ENCODE results near the gene ATL2. TPM values are rescaled to one million over a fixed set of nuclear protein-coding genes. Genes with fewer than 3 reads are reported as not detected.

ATL2 gene
- total RNA-seq, 1 experiment from 2014 or later = 85.5 TPM

DNA sequence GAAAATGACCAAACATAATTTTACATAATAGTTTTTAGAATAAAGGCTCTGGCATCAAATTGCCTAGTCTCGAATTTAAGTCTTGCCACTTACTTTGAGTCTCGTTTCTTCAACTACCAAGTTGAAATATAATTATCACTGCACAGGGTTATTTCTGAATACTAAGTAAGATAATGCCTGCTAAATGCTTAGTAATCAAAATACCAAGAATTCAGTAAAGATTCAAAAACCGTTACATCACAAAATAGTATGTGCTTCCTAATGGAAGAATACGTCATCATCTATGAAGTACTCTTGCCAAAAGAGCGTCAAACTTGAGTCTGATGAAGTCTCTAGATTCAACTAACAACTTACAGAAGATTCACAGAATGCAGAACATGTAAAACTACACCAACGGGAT lies 40.5 kb downstream of the ATL2 start:
- POLR2A ChIA-PET (ENCODE audit: low non-redundant PET) = no interaction called here
- peaks cover 18% of the 10 kb centered on the region for H3K36me3 ChIP-seq (ENCODE audit: insufficient read depth, low read length, poor library complexity, severe bottlenecking)
- BruUV-seq (replicated peaks) = no TSS peak
- intact Hi-C loops (cut with micrococcal nuclease; ENCODE audit: unreplicated experiment) = no loop called here
- H3K4me3 ChIP-seq (ENCODE audit: low read depth, low read length, poor library complexity, severe bottlenecking) = no peak overlapping the region
- H3K27ac ChIP-seq (ENCODE audit: low read depth, low read length, poor library complexity, severe bottlenecking) = no peak overlapping the region
- H3K4me1 ChIP-seq (ENCODE audit: insufficient read depth, low read length, poor library complexity, severe bottlenecking) = no peaks in the 10 kb centered on the region
- no peaks in the 10 kb centered on the region for H3K9me3 ChIP-seq (ENCODE audit: low read depth, low read length, poor library complexity, severe bottlenecking)
- CTCF ChIA-PET = no interaction called here
- TF ChIP-seq EZH2 (IDR thresholded peaks at IDR 0.05; ENCODE audit: borderline replicate concordance, low read depth, low read length, poor library complexity, severe bottlenecking) = no peak
- no peaks in the 10 kb centered on the region for H3K27me3 ChIP-seq (replicated peaks; ENCODE audit: insufficient read depth, low read depth, low read length, poor library complexity)
- DNase-seq (ENCODE audit: low spot score) = no peak

DNA sequence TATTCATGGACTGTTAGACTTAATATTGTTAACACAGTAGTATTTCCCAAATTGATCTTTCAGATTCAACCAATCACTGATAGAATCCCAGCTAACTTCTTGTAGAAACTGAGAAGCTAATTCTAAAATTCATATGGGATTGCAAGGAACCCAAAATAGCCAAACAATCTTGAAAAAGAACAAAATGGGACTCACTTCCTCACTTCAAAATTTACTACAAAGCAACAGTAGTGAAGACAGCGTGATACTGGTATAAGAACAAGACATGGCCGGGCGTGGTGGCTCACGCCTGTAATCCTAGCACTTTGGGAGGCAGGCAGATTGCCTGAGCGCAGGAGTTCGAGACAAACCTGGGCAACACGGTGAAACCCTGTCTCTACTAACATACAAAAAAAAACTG lies 46.3 kb downstream of the ATL2 start:
- Histone ChIP-seq H3K36me3 (ENCODE audit: insufficient read depth, low read length, poor library complexity, severe bottlenecking) (peaks cover 5% of the 10 kb centered on the region), H3K4me3 (ENCODE audit: low read depth, low read length, poor library complexity, severe bottlenecking) (no peak overlapping the region), H3K9me3 (ENCODE audit: low read depth, low read length, poor library complexity, severe bottlenecking) (peaks cover 9% of the 10 kb centered on the region), H3K4me1 (ENCODE audit: insufficient read depth, low read length, poor library complexity, severe bottlenecking) (peaks cover 5% of the 10 kb centered on the region), H3K27ac (ENCODE audit: low read depth, low read length, poor library complexity, severe bottlenecking) (no peak overlapping the region), H3K27me3 (replicated peaks; ENCODE audit: insufficient read depth, low read depth, low read length, poor library complexity) (no peaks in the 10 kb centered on the region)
- intact Hi-C loops (cut with micrococcal nuclease; ENCODE audit: unreplicated experiment) = no loop called here
- CTCF ChIA-PET = no interaction called here
- POLR2A ChIA-PET (ENCODE audit: low non-redundant PET) = no interaction called here
- BruUV-seq (replicated peaks) = no TSS peak
- no peak for DNase-seq (ENCODE audit: low spot score)
- TF ChIP-seq EZH2 (IDR thresholded peaks at IDR 0.05; ENCODE audit: borderline replicate concordance, low read depth, low read length, poor library complexity, severe bottlenecking) = no peak
- TF ChIP-seq, protein P1, sequence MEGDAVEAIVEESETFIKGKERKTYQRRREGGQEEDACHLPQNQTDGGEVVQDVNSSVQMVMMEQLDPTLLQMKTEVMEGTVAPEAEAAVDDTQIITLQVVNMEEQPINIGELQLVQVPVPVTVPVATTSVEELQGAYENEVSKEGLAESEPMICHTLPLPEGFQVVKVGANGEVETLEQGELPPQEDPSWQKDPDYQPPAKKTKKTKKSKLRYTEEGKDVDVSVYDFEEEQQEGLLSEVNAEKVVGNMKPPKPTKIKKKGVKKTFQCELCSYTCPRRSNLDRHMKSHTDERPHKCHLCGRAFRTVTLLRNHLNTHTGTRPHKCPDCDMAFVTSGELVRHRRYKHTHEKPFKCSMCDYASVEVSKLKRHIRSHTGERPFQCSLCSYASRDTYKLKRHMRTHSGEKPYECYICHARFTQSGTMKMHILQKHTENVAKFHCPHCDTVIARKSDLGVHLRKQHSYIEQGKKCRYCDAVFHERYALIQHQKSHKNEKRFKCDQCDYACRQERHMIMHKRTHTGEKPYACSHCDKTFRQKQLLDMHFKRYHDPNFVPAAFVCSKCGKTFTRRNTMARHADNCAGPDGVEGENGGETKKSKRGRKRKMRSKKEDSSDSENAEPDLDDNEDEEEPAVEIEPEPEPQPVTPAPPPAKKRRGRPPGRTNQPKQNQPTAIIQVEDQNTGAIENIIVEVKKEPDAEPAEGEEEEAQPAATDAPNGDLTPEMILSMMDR (conservative IDR thresholded peaks at IDR 0.05; ENCODE audit: low read depth, low read length) = no peak

DNA sequence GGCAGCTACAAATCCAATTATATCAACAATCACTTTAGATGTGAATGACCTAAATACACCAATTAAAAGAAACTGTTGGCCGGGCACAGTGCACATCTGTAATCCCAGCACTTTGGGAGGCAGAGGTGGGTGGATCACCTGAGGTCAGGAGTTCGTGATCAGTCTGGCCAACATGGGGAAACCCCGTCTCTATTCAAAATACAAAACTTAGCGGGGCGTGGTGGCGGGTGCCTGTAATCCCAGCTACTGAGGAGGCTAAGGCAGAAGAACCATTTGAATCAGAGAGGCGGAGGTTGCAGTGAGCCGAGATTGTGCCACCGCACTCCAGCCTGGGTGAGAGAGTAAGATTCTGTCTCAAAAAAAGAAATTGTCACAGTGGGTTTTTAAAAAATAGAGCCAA lies 49.5 kb downstream of the ATL2 start:
- intact Hi-C loops (cut with micrococcal nuclease; ENCODE audit: unreplicated experiment) = no loop called here
- TF ChIP-seq, protein P1 (conservative IDR thresholded peaks at IDR 0.05; ENCODE audit: low read depth, low read length) = no peak
- no peak for TF ChIP-seq EZH2 (IDR thresholded peaks at IDR 0.05; ENCODE audit: borderline replicate concordance, low read depth, low read length, poor library complexity, severe bottlenecking)
- BruUV-seq (replicated peaks) = no TSS peak
- H3K27me3 ChIP-seq (replicated peaks; ENCODE audit: insufficient read depth, low read depth, low read length, poor library complexity) = no peaks in the 10 kb centered on the region
- ChIA-PET POLR2A (ENCODE audit: low non-redundant PET) (interaction anchor here (0.6 kb wide), 1 partner anchor 1102 kb away, joined by 3 read pairs; no protein-coding TSS in a partner anchor), CTCF (no interaction called here)
- no peak overlapping the region for H3K4me3 ChIP-seq (ENCODE audit: low read depth, low read length, poor library complexity, severe bottlenecking)
- H3K9me3 ChIP-seq (ENCODE audit: low read depth, low read length, poor library complexity, severe bottlenecking) = peaks cover 9% of the 10 kb centered on the region
- H3K36me3 ChIP-seq (ENCODE audit: insufficient read depth, low read length, poor library complexity, severe bottlenecking) = peaks cover 2% of the 10 kb centered on the region
- H3K4me1 ChIP-seq (ENCODE audit: insufficient read depth, low read length, poor library complexity, severe bottlenecking) = peaks cover 6% of the 10 kb centered on the region
- H3K27ac ChIP-seq (ENCODE audit: low read depth, low read length, poor library complexity, severe bottlenecking) = no peak overlapping the region
- DNase-seq (ENCODE audit: low spot score) = no peak

DNA sequence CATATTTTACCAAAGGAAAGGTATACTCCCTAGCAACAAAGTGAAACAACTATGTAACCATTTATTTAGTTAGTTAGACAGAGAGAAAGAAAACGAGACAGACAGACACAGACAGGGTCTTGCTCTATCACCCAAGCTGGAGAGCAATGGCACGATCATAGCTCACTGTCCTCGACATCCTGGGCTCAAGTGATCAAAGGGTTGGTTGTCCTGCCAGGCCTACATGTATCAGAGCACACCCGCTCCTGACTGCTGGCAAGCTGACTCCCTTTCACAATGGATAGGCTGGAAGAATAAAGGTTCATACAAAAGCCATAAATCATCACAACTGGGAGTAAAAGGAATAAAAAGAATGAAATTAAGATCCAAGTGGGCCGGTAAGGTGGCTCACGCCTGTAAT lies 53.5 kb downstream of the ATL2 start:
- intact Hi-C loops (cut with micrococcal nuclease; ENCODE audit: unreplicated experiment) = no loop called here
- ChIA-PET POLR2A (ENCODE audit: low non-redundant PET) (no interaction called here), CTCF (no interaction called here)
- DNase-seq (ENCODE audit: low spot score) = no peak
- H3K27me3 ChIP-seq (replicated peaks; ENCODE audit: insufficient read depth, low read depth, low read length, poor library complexity) = no peaks in the 10 kb centered on the region
- no peaks in the 10 kb centered on the region for H3K9me3 ChIP-seq (ENCODE audit: low read depth, low read length, poor library complexity, severe bottlenecking)
- BruUV-seq (replicated peaks) = no TSS peak
- no peaks in the 10 kb centered on the region for H3K36me3 ChIP-seq (ENCODE audit: insufficient read depth, low read length, poor library complexity, severe bottlenecking)
- no peak overlapping the region for H3K27ac ChIP-seq (ENCODE audit: low read depth, low read length, poor library complexity, severe bottlenecking)
- no peak overlapping the region for H3K4me3 ChIP-seq (ENCODE audit: low read depth, low read length, poor library complexity, severe bottlenecking)
- no peak for TF ChIP-seq EZH2 (IDR thresholded peaks at IDR 0.05; ENCODE audit: borderline replicate concordance, low read depth, low read length, poor library complexity, severe bottlenecking)
- H3K4me1 ChIP-seq (ENCODE audit: insufficient read depth, low read length, poor library complexity, severe bottlenecking) = peaks cover 6% of the 10 kb centered on the region

Measured in A673 (cell line).